ENCODE data around the gene CDR2L.
"Not testable (repeated sequence)": the region's sequence is repeated elsewhere in the genome, so short reads cannot be mapped to it uniquely, and the experiment has no call there.

The CDR2L gene

DNA sequence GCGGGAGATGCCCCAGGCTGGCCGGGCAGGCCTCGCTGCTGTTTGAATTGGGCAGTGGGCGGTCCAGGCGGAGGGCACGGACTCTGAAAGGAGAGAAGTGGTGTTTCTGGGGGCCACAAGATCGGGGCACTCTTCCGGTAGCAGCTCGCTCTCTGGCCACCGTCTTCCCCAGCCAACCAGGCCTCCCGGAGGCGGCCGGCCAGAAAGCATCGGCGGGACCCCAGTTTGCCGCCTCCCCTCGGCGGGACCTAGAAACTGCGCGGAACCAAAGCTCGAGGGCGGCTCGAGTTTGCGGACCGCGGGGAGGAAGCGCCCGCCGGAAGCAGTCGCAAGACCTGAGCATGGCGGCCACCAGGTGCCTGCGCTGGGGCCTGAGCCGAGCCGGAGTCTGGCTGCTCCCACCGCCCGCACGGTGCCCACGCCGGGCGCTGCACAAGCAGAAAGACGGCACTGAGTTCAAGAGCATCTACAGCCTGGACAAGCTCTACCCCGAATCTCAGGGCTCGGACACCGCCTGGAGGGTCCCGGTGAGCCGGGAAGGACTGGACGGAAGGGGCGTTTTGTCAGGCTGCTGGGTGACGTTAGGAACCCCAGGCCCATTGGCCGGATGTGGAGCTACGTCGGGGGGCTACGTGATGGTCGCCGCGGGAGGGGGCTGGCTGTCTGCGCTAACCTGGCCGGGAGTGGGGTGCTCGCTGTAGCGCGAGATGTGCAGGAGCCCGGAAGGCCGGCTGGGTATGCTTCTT lies 25.1 kb downstream of the CDR2L start, which contains the start of gene MRPL58:
Gene MRPL58, plus strand, starts transcription at position 325 of the 746 bp plus-strand sequence. Its CDS starts 17 bp downstream, at position 342.
- DNase-seq, result peak; percentile 77 to 87

- DNase-seq, result no peak
Measured at GRCh38 chr17:75013092-75013559, 25.7 kb downstream of the CDR2L start.

DNA sequence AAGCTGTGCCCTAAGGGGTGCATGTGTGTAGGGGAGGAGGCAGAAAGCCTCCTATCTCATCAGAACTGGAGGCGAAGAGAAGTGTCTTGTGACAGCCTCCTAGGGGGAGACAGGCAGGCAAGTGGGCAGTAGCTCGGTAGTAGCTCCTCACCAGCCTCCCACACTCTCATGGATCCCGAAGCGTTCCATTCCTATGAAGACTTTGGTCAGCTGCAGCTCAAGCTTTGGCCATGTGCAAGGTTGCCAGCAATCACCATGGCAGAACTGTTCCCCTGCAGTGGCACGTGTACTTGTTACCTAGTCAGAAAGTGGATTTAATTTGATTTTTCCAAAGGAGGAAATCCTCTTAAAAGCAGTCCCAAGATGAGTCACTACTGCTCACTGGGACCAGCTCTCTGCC lies 31.7 kb downstream of the CDR2L start:
- DNase-seq, result no peak

DNA sequence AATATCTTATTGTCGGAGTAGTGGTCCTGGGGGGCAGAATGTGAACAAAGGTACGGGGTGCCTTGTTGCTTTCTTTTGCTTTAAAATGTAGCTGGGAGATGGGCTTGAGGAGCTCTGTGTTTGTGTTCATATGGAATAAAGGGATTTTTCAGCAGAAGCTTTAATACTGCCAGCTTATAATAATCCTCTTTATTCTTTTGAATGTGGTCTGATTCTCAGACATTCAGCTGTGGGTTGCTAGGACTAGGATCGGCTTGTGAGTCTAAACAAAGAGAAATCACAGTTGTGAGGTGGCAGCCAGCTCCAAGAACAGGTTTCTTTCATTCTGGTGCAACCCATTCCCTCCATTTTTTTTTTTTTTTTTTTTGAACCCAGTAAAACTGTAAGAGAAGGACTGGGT lies 32.3 kb downstream of the CDR2L start:
- DNase-seq, result no peak

GRCh38 chr17:75020331-75021110 lies 33.1 kb downstream of the CDR2L start:
- DNase-seq, result no peak

DNA sequence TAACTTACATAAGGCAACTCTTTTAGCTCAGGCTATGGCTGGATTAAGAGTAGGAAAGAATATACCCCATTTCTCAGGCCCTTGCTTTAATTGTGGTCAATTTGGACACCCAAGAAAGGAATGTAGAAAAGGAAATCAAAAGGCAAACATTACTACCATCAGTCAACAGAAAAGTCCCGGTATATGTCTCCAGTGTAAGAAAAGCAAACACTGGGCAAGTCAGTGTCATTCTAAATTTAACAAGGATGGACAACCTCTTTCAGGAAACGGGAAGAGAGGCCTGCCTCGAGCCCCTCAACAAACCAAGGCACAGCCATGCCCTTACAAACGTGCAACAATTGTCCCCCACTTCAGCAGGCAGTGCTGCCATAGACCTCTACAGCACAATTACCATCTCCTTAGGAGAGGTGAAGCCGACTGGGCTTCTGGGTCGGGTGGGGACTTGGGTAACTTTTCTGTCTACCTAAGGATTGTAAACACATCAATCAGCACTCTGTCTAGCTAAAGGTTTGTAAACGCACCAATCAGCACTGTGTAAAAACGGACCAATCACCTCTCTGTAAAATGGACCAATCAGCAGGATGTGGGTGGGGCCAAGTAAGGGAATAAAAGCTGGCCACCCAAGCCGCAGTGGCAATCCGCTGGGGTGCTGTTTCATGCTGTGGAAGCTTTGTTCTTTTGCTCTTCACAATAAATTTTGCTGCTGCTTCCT lies 37.4 kb downstream of the CDR2L start:
- no peak for DNase-seq

GRCh38 chr17:75025398-75025734 lies 37.9 kb downstream of the CDR2L start:
- DNase-seq, result not testable (repeated sequence)

DNA sequence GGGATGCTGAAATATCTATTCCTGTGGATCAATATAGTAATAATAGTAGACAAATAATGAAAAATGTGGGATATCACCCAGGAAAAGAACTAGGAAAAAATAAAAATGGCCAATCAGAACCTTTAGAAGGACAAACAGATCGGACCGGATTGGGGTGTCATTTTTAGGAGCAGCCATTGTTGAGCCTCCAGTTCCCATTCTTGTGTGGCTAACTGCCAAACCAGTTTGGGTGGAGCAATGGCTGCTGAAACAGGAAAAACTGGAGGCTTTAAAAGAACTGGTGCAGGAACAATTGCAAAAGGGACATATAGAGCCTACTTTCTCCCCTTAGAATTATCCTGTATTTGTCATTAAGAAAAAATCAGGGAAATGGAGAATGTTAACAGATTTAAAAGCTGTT lies 39.2 kb downstream of the CDR2L start:
- not testable (repeated sequence) for DNase-seq

GRCh38 chr17:75030161-75030560 lies 42.7 kb downstream of the CDR2L start:
- DNase-seq, result no peak

GRCh38 chr17:75031972-75032719 lies 44.7 kb downstream of the CDR2L start:
- DNase-seq, result peak; percentile 93

DNA sequence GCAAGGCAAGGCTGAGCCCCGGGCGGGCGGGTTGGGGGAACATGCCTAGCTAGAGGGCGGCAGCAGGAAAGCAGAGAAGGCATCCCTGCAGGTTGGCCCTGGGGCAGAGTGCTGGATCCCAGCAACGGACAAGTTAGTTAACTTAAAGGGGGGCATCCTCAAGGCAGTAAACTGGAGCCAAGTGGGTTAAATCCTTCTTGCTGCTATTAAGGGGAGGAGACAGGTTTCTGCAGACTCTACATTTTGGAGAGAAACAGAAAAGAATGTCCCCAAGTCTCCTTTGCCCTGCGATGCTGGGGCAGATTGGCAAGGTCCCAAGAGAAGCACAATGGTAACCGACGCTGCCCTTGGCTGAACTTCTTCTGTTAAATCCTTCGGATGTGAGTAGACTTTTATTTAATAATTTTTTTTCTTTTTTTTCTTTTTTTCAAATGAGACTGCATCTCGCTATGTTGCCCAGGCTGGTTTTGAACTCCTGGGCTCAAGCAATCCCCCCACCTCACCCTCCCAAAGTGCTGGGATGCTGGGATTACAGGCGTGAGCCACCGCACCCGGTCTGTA lies 45.4 kb downstream of the CDR2L start:
- peak; percentile 57 to 70 for DNase-seq

DNA sequence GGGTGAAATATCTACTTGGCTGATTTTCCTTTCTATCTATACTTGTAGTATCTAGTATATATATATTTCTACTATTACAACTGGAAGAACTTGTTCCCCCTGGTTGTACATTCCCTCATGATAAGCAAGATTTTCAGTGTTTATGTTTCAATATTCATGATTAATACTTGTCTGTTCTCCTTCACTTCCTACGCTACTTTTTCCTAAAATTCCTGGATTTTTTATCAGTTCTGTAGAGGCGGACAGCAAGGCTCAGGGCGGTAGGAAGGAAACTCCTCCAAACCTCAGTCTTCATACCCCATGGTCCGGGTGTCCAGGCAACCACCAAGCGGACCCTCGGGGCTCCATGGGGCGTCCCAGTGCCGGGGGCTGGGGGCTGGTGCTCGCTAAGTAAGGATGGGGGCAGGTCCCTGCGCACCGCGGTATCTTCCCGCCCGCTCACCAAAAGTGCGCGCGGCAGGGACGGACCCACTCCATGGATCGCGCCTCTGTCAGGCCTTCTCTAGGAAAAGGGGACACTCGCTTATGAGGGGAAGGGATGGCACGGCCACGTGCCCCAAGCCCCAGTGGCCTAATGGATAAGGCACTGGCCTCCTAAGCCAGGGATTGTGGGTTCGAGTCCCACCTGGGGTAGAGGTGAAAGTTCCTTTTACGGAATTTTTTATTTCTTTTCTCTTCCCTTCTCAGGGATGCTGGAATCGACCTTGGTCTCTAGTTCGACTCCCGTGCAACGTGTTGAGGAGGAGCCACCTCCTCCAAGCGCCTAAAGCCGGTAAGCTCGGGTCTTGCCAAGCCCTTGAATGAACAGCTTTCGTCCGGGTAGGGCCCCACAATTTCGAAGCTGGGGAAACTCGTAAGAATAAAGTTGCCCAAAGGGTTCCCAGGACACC lies 46.2 kb downstream of the CDR2L start:
- DNase-seq, result peak; percentile 95 to 98

GRCh38 chr17:75034236-75034908 lies 46.9 kb downstream of the CDR2L start:
- peak; percentile 77 to 93 for DNase-seq

DNA sequence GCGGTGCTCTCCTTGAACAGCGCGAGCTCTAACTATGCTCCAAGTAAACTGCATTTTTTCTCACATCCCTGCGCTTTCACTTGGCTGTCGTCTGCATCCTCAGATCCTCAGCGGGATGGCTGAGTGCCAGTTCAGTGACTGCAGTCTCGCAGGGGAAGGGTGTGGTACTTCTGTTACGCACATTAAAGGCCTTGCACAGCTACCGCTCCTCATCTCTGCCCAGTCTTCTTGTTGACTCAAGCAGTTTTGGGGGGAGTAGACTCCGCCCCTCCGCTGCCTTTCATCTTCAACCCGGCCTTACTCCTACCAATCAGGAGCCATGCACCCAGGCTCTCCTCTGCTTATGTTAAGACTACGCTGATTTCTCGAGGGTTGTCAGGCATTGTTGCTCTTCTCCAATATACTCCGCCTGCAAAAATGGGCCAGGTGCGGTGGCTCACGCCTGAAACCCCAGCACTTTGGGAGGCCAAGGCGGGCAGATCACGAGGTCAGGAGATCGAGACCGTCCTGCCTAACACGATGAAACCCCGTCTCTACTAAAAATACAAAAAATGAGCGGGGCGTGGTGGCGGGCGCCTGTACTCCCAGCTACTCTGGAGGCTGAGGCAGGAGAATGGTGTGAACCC lies 49.3 kb downstream of the CDR2L start:
- DNase-seq, result peak in 1 of 2 experiments; percentile 23

DNA sequence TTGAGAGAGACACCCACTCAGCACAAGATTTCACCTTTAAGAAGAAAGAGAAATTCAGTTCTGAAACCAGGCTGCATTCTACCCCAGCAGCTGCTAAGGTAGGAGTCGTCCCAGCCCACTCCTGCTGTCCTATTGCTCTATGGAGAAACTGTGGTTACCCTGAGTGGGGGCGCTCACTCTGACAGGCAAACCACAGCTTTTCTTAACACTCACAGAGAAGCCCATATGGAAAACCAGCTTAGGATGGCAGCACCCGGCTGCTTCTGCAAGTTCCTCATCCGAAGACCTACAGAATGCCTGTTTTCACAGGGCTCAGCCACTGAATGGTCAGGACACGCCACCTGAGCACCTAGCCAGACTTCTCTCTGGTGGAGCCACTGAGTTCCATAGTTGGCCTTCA lies 51.8 kb downstream of the CDR2L start:
- DNase-seq, result no peak

DNA sequence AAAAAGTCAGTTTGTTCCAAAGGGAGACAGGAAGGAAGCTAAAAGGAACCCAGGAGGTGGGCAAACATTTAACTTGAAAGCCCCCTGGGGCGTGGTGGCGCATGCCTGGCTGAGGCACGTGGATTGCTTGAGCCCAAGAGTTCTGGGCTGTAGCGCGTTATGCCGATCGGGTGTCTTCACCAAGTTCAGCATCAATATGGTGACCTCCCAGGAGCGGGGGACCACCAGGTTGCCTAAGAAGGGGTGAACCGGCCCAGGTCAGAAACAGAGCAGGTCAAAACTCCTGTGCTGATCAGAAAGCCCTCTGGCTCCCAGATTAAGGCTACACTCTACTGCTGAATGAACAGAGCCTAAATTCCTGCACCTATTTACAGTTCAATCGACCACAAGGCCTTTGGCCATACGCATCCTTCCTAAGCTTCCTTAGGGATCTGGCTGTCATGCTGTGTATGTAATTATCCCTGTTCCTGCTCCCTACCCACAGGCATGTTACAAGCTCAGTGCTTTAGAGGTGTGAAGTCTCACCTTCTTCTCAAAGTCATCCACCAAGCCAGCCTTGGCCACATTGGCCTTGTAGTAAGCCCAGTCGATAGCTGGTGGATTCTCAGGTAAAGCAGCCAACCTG lies 54.3 kb downstream of the CDR2L start:
- no peak for DNase-seq

DNA sequence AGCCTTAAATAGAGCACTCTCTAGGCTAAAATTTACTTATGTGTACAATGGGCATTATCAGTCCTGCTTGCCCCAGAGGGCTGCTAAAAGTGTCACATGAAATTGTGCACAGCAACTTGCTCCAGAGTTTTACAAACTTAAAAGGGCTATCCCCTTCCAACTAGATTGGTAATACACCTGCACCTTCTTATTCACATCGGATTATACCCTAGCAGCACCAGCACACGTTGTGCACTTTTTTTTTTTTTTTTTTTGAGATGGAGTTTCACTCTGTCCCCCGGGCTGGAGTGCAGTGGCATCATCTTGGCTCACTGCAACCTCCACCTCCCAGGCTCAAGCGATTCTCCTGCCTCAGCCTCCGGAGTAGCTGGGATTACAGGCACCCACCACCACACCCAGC lies 56.4 kb downstream of the CDR2L start:
- not testable (repeated sequence) for DNase-seq

GRCh38 chr17:75044716-75045115 lies 57.3 kb downstream of the CDR2L start:
- DNase-seq, result no peak

GRCh38 chr17:75045946-75046406 lies 58.5 kb downstream of the CDR2L start:
- not testable (repeated sequence) for DNase-seq

Measured in NCI-H446 (cell line).